GM23248 (cell line): ENCODE results near the gene TCOF1.

ENCODE experiments used
- EZH2 ChIP-seq: fragments of 200-600 bp; sonication (generic); IDR thresholded peaks from 2 replicates; pipeline ENCODE4 v1.6.1; 2018; ENCODE audit warnings: antibody characterized with exemption, mild to moderate bottlenecking; ENCODE audit not compliant: insufficient read depth, poor library complexity, severe bottlenecking
- EZH2phosphoT487 ChIP-seq: fragments of 200-600 bp; sonication (generic); IDR thresholded peaks from 2 replicates; pipeline ENCODE4 v1.6.1; 2018; ENCODE audit warnings: antibody characterized with exemption, moderate library complexity, mild to moderate bottlenecking, low read depth; ENCODE audit not compliant: insufficient read depth

DNA sequence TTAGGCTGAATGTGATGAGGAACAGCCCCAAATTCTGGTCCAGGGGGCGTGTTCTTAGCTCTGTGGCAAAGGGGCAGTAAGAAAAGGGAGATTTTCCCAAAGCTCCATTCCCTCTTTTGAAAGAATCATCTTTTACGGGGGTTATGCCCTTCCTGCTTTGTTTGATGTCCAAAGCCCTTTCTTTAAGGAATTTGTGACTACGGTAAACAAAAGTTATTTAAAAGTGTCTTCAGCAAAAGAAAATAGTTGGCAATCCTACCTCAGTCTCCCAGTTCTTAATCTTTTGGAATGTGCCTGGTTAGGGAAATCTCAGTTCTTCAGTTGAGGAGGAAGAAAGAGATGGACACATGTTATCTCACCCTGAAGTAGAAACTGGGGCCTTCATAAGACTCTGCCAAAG, 30.4 kb upstream of the TCOF1 start:
- no peak for TF ChIP-seq EZH2
- TF ChIP-seq EZH2phosphoT487: no peak
